KG1 (cell line): ENCODE data around the gene AEBP2.

Experiments used
- DNase-seq: peaks from one replicate; lab custom pipeline; 2025; lab: John Stamatoyannopoulos, UW

Gene AEBP2

DNA sequence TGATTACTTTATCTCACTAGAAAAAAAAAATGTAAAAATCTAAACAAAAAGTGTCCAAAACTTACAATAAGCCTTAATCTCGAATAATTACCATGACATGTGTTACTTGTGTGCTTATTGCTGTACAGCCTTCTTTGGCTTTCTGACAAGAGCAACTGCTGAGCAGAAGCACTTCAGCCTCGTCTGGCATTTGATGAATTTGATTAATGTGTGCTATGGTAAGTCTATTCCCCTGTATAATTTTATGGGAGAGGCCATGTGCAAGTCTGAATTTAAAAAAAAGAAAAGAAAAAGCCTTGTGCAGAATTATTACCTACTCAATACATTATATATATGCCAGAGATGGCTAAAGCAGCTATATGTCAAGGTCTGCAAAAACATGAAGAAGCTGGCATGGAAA, 113.9 kb downstream of the AEBP2 start:
- no peak for DNase-seq

GRCh38 chr12:19561411-19561961, 122.2 kb downstream of the AEBP2 start:
- DNase-seq, result no peak
